K562 treated with DMSO at 1 percent for 48 hours (cell line): ENCODE data around the gene GLCE. TPM values are rescaled to one million over a fixed set of nuclear protein-coding genes. Genes with fewer than 3 reads are reported as not detected.

Experiments
- total RNA-seq: library from RNA; unstranded; fragments of 300-600 nt; gene quantifications from 2 replicates; pipeline ENCODE4 v1.2.3, GENCODE V29; 2022; ENCODE audit warnings: low replicate concordance; ENCODE audit errors: extremely low read depth

Gene GLCE
- not detected in 2 replicates for total RNA-seq

GRCh38 chr15:69160141-69160993 lies at the start of gene GLCE:
Gene GLCE (plus strand): TSS chr15:69160635. CDS start chr15:69255807, 95,172 bp downstream.

DNA sequence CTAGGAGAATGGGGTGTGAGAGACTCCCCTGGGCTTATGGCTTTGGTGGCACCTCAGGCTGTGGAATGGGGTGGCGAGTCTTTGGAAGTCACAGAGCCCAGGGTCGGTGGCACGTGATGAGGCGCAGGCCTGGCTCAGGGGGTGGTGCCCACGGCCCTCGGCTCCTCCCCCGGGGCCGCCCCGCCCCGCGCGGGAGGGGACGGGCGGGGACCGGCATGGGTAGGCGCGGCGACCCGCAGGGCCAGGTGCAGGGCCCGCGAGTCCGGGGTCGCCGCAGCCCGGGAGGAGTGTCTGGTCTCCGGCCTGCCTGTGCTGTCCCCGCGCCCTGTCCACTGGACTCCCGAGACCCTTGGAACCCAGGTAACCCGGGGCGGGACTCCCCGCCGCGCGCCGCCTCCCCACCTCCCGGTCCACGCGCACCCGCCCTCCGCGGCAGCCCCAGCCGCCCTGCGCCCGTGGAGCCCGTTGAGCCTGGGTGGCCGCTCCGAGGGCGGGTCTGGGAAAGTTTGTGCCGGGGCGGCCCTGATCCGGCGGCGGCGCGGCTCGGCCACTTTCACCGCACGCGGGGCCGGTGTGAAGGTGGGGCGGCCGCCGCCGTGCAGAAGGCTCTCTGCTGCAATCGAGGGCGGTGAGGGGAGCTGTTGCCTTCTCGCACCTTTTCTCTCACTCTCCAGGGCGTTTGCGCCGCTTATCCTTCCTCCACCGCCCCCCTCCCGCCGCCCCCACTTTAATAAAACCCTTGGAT lies 138.4 kb downstream of the GLCE start, which contains the start of gene PAQR5:
Gene PAQR5, plus strand, starts transcription at position 216 of the 745 bp plus-strand sequence. CDS start 61,169 bp downstream, outside the sequence.

Other genes with a start within 250 kb of the GLCE start
- not detected in 2 replicates for gene SPESP1, start 230.1 kb upstream of the GLCE start, total RNA-seq
- gene NOX5, start 145.9 kb upstream of the GLCE start, total RNA-seq, result not detected in 2 replicates
- gene PAQR5, start 138.3 kb downstream of the GLCE start, total RNA-seq, result not detected in 2 replicates